ENCODE measurements around the gene ATAD5.

DNA sequence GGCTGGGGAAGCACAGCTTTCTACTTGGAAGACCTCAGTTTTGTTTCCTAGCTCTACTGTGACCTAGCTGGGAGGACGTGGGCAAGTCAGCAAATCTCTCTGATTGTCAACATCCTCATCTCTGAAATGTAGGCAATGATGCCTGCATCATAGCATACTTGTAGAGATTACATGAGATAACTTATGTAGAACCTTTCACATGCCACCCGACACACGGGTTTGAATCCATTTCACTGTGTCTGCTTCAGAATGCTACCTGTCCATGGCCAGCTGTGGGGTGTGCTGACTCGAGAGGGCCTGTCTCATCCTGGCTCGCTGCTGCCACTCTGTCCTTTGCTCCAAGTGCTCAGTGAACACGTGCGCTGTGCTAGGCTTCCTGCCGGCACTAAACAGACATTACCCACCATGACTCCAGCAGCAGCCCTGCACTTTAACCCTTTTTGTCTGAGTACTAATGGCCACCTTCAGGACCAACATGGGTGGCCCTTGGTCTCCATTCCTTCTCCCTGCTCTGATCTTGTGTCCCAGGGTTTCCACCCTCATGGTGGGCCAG, 97.4 kb downstream of the ATAD5 start:
- TF ChIP-seq, protein P1, sequence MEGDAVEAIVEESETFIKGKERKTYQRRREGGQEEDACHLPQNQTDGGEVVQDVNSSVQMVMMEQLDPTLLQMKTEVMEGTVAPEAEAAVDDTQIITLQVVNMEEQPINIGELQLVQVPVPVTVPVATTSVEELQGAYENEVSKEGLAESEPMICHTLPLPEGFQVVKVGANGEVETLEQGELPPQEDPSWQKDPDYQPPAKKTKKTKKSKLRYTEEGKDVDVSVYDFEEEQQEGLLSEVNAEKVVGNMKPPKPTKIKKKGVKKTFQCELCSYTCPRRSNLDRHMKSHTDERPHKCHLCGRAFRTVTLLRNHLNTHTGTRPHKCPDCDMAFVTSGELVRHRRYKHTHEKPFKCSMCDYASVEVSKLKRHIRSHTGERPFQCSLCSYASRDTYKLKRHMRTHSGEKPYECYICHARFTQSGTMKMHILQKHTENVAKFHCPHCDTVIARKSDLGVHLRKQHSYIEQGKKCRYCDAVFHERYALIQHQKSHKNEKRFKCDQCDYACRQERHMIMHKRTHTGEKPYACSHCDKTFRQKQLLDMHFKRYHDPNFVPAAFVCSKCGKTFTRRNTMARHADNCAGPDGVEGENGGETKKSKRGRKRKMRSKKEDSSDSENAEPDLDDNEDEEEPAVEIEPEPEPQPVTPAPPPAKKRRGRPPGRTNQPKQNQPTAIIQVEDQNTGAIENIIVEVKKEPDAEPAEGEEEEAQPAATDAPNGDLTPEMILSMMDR (IDR thresholded peaks at IDR 0.05): no peak
- no peak for TF ChIP-seq POLR2A (IDR thresholded peaks at IDR 0.05)
